Prostate gland (tissue), 2 donors: Measurements from ENCODE around the gene NFASC.

ENCODE experiments used
- CTCF ChIP-seq, 4 experiments: fragments of 200-600 bp in 2 of 4; fragments of 450-650 bp in 2 of 4; sonication (generic) in 2 of 4; IDR thresholded peaks; 1 replicate in 3 of 4; 2 replicates in 1 of 4; pipeline ENCODE4 v1.5.1; 2016 to 2019; ENCODE audit warnings: antibody characterized with exemption in 4 of 4, mild to moderate bottlenecking in 2 of 4, moderate library complexity in 2 of 4
- POLR2A ChIP-seq: fragments of 450-650 bp; IDR thresholded peaks from one replicate; pipeline ENCODE4 v1.6.1; 2016; ENCODE audit warnings: antibody characterized with exemption, mild to moderate bottlenecking
- POLR2AphosphoS5 ChIP-seq: sonication (generic); formaldehyde crosslinking; IDR thresholded peaks from one replicate; pipeline ENCODE4 v1.6.1; 2017; ENCODE audit warnings: antibody characterized with exemption

GRCh38 chr1:204915861-204916495, 45.3 kb downstream of the NFASC start:
- TF ChIP-seq CTCF (IDR thresholded peaks at IDR 0.05) (no peak), POLR2AphosphoS5 (no peak), POLR2A (no peak)
